ENCODE measurements around the gene MCM3AP. TPM values are rescaled to one million over a fixed set of nuclear protein-coding genes. Genes with fewer than 3 reads are reported as not detected.

MCM3AP gene
- total RNA-seq, 1 donor from 2014 or later = 84.7 TPM

DNA sequence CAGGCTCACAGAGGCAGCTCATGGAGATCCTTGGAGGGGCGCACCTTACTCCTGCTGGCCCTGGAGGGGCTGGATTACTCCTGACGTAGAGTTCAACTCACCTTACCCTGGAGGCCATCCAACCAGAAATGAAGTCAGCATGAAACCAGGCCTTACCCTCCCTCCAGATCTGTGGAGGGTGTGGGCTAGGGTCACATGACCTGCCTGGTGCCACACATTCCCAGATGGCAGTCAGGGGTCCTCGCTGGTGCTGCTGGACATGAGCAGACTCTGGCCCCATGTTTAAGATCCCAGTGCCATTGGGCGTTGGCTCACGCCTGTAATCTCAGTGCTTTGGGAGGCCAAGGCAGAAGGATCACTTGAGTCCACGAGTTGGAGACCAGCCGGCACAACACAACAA lies 33.8 kb upstream of the MCM3AP start:
- H3K4me3 ChIP-seq (ENCODE audit: low read depth, low read length) = no peak overlapping the region
- DNase-seq (ENCODE audit: low read depth) = no peak
- TF ChIP-seq, protein P1, sequence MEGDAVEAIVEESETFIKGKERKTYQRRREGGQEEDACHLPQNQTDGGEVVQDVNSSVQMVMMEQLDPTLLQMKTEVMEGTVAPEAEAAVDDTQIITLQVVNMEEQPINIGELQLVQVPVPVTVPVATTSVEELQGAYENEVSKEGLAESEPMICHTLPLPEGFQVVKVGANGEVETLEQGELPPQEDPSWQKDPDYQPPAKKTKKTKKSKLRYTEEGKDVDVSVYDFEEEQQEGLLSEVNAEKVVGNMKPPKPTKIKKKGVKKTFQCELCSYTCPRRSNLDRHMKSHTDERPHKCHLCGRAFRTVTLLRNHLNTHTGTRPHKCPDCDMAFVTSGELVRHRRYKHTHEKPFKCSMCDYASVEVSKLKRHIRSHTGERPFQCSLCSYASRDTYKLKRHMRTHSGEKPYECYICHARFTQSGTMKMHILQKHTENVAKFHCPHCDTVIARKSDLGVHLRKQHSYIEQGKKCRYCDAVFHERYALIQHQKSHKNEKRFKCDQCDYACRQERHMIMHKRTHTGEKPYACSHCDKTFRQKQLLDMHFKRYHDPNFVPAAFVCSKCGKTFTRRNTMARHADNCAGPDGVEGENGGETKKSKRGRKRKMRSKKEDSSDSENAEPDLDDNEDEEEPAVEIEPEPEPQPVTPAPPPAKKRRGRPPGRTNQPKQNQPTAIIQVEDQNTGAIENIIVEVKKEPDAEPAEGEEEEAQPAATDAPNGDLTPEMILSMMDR (conservative IDR thresholded peaks at IDR 0.05; ENCODE audit: low read depth, low read length) = no peak

DNA sequence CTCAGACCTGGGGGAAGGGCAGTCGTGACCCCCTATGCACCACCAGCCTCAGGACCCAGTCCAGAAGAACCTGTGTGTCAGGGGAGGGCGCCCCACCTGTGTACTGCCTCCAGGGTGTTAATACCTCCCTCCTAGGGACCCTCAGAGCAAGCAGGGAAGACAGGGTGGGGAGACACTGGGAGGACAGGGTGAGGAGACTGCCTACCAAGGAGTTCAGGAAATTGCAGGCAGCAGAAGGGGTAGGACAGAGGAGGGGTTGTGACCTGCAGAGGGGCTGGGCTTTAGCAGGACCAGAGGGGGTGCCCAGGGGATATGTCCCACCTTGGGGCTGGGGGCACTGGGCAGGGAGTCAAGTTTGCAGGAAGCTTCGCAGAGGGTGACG lies 33.0 kb upstream of the MCM3AP start:
- DNase-seq (ENCODE audit: low read depth) = no peak
- H3K4me3 ChIP-seq (ENCODE audit: low read depth, low read length) = no peak overlapping the region
- TF ChIP-seq, protein P1 (conservative IDR thresholded peaks at IDR 0.05; ENCODE audit: low read depth, low read length) = no peak

GRCh38 chr21:46317710-46318463 lies 32.5 kb upstream of the MCM3AP start:
- H3K4me3 ChIP-seq (ENCODE audit: low read depth, low read length) = no peak overlapping the region
- no peak for DNase-seq (ENCODE audit: low read depth)
- TF ChIP-seq, protein P1 (conservative IDR thresholded peaks at IDR 0.05; ENCODE audit: low read depth, low read length) = no peak

GRCh38 chr21:46316708-46317324 lies 31.4 kb upstream of the MCM3AP start:
- TF ChIP-seq, protein P1 (conservative IDR thresholded peaks at IDR 0.05; ENCODE audit: low read depth, low read length) = no peak
- no peak overlapping the region for H3K4me3 ChIP-seq (ENCODE audit: low read depth, low read length)
- no peak for DNase-seq (ENCODE audit: low read depth)

DNA sequence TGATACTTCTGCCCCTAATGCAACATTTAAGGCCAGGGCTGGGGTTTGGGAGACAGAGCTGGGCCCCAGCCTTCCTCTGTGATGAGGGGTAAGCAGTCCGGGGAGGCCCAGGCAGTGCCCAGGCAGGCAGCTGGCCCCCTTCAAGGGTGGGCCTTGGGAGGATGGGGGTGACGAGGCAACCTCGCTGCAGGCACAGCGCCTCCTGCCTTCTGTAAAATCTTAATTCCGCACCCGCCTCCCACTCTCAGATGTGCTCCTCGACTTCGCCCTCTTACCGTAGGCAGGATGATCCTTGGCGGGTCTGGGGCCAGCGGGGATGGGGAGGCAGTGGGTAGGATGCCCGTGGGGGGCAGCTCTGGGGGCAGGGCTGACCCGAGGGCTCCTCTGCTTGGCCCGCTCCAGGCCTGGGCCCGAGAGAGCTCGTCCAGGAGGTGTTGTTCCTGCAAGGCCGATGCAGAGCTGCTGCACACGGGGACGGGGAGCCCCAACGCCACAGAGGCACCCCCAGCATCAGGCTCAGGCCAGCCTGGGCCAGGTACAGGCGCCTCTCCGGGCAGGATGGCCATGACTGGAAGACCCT lies 29.1 kb upstream of the MCM3AP start:
- TF ChIP-seq, protein P1 (conservative IDR thresholded peaks at IDR 0.05; ENCODE audit: low read depth, low read length) = no peak
- H3K4me3 ChIP-seq (ENCODE audit: low read depth, low read length) = no peak overlapping the region
- DNase-seq (ENCODE audit: low read depth) = no peak

- TF ChIP-seq, protein P1 (conservative IDR thresholded peaks at IDR 0.05; ENCODE audit: low read depth, low read length) = no peak
- DNase-seq (ENCODE audit: low read depth) = no peak
- no peak overlapping the region for H3K4me3 ChIP-seq (ENCODE audit: low read depth, low read length)
These were observed 27.5 kb upstream of the MCM3AP start for GRCh38 chr21:46312949-46313348.
